Neural crest cell (in vitro differentiated cells): ENCODE measurements around the gene FGF12. TPM values are rescaled to one million over a fixed set of nuclear protein-coding genes. Genes with fewer than 3 reads are reported as not detected.
"Not testable (repeated sequence)": the region's sequence is repeated elsewhere in the genome, so short reads cannot be mapped to it uniquely, and the experiment has no call there.

Experiments
- DNase-seq: peaks from one replicate; pipeline ENCODE4 v3.0.0; 2021; ENCODE audit warnings: low read depth, mixed read lengths, low spot score
- H3K27ac Mint-ChIP-seq: one replicate; pipeline ENCODE4 v1.8.0; 2021; ENCODE audit warnings: mild to moderate bottlenecking, mixed read lengths; ENCODE audit not compliant: unreplicated experiment
- H3K27me3 Mint-ChIP-seq: 2 replicates; pipeline ENCODE4 v1.8.0; 2021; ENCODE audit warnings: low read depth, mild to moderate bottlenecking, mixed read lengths
- H3K36me3 Mint-ChIP-seq: 2 replicates; pipeline ENCODE4 v1.8.0; 2021; ENCODE audit warnings: low read depth, mild to moderate bottlenecking, mixed read lengths
- H3K4me1 Mint-ChIP-seq: 2 replicates; pipeline ENCODE4 v1.8.0; 2021; ENCODE audit warnings: mixed read lengths
- H3K4me3 Mint-ChIP-seq: one replicate; pipeline ENCODE4 v1.8.0; 2021; ENCODE audit warnings: mild to moderate bottlenecking, mixed read lengths
- H3K9me3 Mint-ChIP-seq: 2 replicates; pipeline ENCODE4 v1.8.0; 2021; ENCODE audit warnings: mixed read lengths
- total RNA-seq: library from RNA; stranded (reverse); gene quantifications from 2 replicates; pipeline ENCODE4 v1.2.1, GENCODE V29; 2021
- TF ChIP-seq, protein P1 (sequence below): fragments of 200-600 bp; sonication (generic); conservative IDR thresholded peaks from 2 replicates; pipeline ENCODE4 v1.5.0; 2021; ENCODE audit warnings: antibody characterized with exemption, mild to moderate bottlenecking

Gene FGF12
- total RNA-seq, 1 donor from 2014 or later = 4.0 TPM

DNA sequence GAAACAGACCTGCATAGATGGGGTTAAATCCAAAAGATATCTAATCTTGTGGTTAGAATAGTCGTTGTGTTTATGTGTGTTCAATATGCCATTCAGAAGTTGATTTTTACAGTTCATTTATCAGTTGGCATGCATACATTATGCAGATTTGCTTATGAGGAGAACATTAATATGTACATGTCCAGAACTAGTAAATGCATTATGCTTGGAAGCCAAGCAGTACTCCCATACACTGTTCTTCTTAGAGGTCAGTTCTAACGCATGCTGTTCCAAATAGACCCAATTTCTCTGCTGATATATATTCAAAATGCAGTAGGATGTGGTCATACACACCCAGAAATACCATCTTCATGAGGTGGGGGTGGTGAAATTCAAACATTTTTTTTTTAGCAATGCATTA, 956 bp downstream of the FGF12 start:
- Mint-ChIP-seq H3K36me3 (no peaks in the 10 kb centered on the region), H3K4me1 (peaks cover 15% of the 10 kb centered on the region), H3K4me3 (peak overlapping the region; percentile 36), H3K9me3 (no peaks in the 10 kb centered on the region), H3K27me3 (peaks cover 76% of the 10 kb centered on the region), H3K27ac (no peak overlapping the region)
- no peak for DNase-seq
- TF ChIP-seq, protein P1, sequence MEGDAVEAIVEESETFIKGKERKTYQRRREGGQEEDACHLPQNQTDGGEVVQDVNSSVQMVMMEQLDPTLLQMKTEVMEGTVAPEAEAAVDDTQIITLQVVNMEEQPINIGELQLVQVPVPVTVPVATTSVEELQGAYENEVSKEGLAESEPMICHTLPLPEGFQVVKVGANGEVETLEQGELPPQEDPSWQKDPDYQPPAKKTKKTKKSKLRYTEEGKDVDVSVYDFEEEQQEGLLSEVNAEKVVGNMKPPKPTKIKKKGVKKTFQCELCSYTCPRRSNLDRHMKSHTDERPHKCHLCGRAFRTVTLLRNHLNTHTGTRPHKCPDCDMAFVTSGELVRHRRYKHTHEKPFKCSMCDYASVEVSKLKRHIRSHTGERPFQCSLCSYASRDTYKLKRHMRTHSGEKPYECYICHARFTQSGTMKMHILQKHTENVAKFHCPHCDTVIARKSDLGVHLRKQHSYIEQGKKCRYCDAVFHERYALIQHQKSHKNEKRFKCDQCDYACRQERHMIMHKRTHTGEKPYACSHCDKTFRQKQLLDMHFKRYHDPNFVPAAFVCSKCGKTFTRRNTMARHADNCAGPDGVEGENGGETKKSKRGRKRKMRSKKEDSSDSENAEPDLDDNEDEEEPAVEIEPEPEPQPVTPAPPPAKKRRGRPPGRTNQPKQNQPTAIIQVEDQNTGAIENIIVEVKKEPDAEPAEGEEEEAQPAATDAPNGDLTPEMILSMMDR = no peak

DNA sequence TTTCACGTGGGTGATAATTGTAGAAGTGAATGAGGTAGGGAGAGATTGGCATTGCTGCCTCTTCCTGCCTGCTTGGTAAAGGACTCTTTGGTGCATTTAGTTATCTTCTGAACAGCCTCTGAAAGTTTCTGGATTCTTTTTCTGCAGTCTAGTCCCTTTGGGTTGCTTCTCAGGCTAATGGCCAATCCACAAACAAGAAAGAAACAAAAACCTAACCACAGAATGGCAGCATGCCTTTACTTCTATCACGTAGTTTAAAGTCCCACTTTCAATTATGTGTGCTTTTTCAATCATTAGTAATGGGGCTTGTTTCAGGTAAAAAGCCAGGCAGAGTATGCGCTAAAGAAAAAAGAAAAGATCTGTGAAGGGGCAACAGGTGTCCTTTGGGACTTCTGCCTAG, 7.4 kb downstream of the FGF12 start:
- H3K9me3 Mint-ChIP-seq = no peaks in the 10 kb centered on the region
- H3K36me3 Mint-ChIP-seq = no peaks in the 10 kb centered on the region
- DNase-seq = no peak
- no peak overlapping the region for H3K27ac Mint-ChIP-seq
- H3K4me3 Mint-ChIP-seq = no peak overlapping the region
- TF ChIP-seq, protein P1 = no peak
- H3K27me3 Mint-ChIP-seq = peaks cover 37% of the 10 kb centered on the region
- no peaks in the 10 kb centered on the region for H3K4me1 Mint-ChIP-seq

DNA sequence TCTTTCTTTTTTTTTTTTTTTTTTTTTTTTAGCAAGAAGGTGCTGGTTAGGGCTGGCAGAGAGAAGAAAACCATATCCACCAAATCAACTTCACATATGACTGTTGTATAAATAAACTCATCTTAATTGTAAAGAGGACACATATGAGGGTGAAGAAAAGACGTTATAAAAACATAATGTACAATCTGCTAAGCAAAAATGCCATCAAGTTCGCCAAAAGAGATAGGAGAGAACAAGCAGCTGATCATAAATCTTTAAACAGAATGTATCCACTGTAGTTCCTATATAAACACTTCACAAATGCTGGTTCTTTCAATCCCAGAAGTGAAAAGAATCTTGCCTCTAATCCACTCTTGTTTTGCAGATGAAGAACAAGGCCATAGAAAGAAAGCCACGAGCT, 9.2 kb downstream of the FGF12 start:
- H3K4me3 Mint-ChIP-seq = no peak overlapping the region
- TF ChIP-seq, protein P1 = no peak
- DNase-seq = no peak
- H3K9me3 Mint-ChIP-seq = no peaks in the 10 kb centered on the region
- no peak overlapping the region for H3K27ac Mint-ChIP-seq
- peaks cover 21% of the 10 kb centered on the region for H3K27me3 Mint-ChIP-seq
- H3K36me3 Mint-ChIP-seq = no peaks in the 10 kb centered on the region
- H3K4me1 Mint-ChIP-seq = no peaks in the 10 kb centered on the region

DNA sequence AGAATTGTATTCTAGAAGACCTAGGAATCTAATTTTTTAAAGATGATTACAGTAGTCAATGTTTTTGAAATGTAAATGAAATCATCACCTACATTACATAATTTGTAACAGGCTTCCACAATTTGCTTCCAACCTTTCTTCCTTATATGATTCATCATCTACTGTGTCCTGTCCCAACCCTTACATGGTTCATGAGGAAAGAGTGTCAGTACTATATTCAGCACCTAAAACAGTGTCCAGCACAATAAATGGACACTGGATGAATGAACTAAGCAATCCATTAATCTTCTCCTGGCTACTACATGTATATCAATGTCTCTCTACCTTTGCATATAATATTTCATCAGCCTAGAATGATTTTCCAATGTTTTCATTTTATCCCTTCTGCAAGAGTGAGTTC, 12.2 kb downstream of the FGF12 start:
- TF ChIP-seq, protein P1 = no peak
- no peak for DNase-seq
- no peaks in the 10 kb centered on the region for H3K27me3 Mint-ChIP-seq
- no peaks in the 10 kb centered on the region for H3K4me1 Mint-ChIP-seq
- H3K27ac Mint-ChIP-seq = no peak overlapping the region
- H3K9me3 Mint-ChIP-seq = peaks cover 6% of the 10 kb centered on the region
- peaks cover 3% of the 10 kb centered on the region for H3K36me3 Mint-ChIP-seq
- no peak overlapping the region for H3K4me3 Mint-ChIP-seq

DNA sequence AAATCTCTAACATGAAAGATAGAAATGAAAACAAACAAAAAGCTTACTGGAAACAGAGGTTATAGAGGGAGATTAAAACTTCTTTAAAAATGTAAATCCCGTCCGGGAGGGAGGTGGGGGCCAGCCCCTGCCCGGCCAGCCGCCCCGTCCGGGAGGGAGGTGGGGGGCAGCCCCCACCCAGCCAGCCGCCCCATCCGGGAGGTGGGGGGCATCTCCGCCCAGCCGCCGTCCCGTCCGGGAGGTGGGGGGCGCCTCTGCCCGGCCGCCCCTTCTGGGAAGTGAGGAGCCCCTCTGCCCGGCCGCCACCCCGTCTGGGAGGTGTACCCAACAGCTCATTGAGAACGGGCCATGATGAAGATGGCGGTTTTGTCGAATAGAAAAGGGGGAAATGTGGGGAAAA, 16.2 kb downstream of the FGF12 start:
- H3K27ac Mint-ChIP-seq, DNase-seq, H3K9me3 Mint-ChIP-seq, H3K36me3 Mint-ChIP-seq, H3K27me3 Mint-ChIP-seq, H3K4me1 Mint-ChIP-seq, H3K4me3 Mint-ChIP-seq: not testable (repeated sequence)

DNA sequence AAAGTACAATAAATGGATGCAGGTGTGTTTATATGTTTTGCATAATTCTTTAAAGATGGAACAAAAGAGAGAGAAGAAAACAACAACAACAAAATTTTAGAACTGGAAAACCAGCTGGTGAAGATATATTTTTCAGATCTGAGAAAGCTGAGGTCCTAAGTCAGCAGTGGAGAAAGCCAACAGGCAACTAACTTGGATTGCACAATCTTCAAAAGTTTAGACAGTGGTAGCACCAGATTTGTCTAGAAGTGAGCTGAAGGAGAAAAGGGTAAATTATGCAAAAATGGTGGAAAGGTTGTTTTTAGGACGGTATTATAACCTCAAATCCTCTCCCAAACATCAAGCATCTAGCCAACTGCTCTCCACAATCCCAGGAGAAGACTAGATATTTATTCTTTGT, 17.0 kb downstream of the FGF12 start:
- peaks cover 10% of the 10 kb centered on the region for H3K9me3 Mint-ChIP-seq
- H3K4me1 Mint-ChIP-seq = no peaks in the 10 kb centered on the region

More for the DNA sequence above, 17.0 kb downstream of the FGF12 start:
- DNase-seq = no peak
- Mint-ChIP-seq H3K36me3 (peaks cover 3% of the 10 kb centered on the region), H3K4me3 (no peak overlapping the region), H3K27me3 (no peaks in the 10 kb centered on the region), H3K27ac (no peak overlapping the region)
- TF ChIP-seq, protein P1 = no peak
